HEK293T (cell line): Measurements from ENCODE around the gene PARP8.

Experiments used
- ARNT ChIP-seq: fragments of 450-650 bp; IDR thresholded peaks from 2 replicates; pipeline ENCODE4 v1.6.1; 2017; ENCODE audit warnings: mild to moderate bottlenecking
- BHLHE40 ChIP-seq: fragments of 450-650 bp; IDR thresholded peaks from 2 replicates; pipeline ENCODE4 v1.6.1; 2016; ENCODE audit warnings: mild to moderate bottlenecking, moderate library complexity, borderline replicate concordance
- CTBP1 ChIP-seq: fragments of 450-650 bp; IDR thresholded peaks from 2 replicates; pipeline ENCODE4 v1.6.1; 2016; ENCODE audit warnings: borderline replicate concordance
- ELF4 ChIP-seq: fragments of 450-650 bp; IDR thresholded peaks from 2 replicates; pipeline ENCODE4 v1.6.1; 2017; ENCODE audit warnings: antibody characterized with exemption
- FOXA1 ChIP-seq: fragments of 450-650 bp; IDR thresholded peaks from 2 replicates; pipeline ENCODE4 v1.6.1; 2016; ENCODE audit warnings: mild to moderate bottlenecking
- FOXM1 ChIP-seq: fragments of 450-650 bp; IDR thresholded peaks from 2 replicates; pipeline ENCODE4 v1.6.1; 2017; ENCODE audit warnings: mild to moderate bottlenecking, borderline replicate concordance
- LEF1 ChIP-seq: fragments of 450-650 bp; IDR thresholded peaks from 2 replicates; pipeline ENCODE4 v1.6.1; 2017; ENCODE audit warnings: mild to moderate bottlenecking, borderline replicate concordance
- NFRKB ChIP-seq: fragments of 450-650 bp; IDR thresholded peaks from 2 replicates; pipeline ENCODE4 v1.6.1; 2016; ENCODE audit warnings: mild to moderate bottlenecking, moderate library complexity
- SP1 ChIP-seq: fragments of 450-650 bp; IDR thresholded peaks from 2 replicates; pipeline ENCODE4 v1.6.1; 2017
- SUZ12 ChIP-seq: fragments of 450-650 bp; IDR thresholded peaks from 2 replicates; pipeline ENCODE4 v1.6.1; 2016; ENCODE audit warnings: mild to moderate bottlenecking
- TARDBP ChIP-seq: fragments of 450-650 bp; IDR thresholded peaks from 2 replicates; pipeline ENCODE4 v1.6.1; 2016
- ZNF384 ChIP-seq: fragments of 450-650 bp; IDR thresholded peaks from 2 replicates; pipeline ENCODE4 v1.6.1; 2016
- TF ChIP-seq, protein P1 (sequence below): fragments of 450-650 bp; IDR thresholded peaks from 2 replicates; pipeline ENCODE4 v1.6.1; 2016

- TF ChIP-seq SP1, result no peak
- no peak for TF ChIP-seq ARNT
- TF ChIP-seq TARDBP, result no peak
- TF ChIP-seq NFRKB, result no peak
- TF ChIP-seq SUZ12, result no peak
- TF ChIP-seq LEF1, result no peak
- TF ChIP-seq, protein P1, sequence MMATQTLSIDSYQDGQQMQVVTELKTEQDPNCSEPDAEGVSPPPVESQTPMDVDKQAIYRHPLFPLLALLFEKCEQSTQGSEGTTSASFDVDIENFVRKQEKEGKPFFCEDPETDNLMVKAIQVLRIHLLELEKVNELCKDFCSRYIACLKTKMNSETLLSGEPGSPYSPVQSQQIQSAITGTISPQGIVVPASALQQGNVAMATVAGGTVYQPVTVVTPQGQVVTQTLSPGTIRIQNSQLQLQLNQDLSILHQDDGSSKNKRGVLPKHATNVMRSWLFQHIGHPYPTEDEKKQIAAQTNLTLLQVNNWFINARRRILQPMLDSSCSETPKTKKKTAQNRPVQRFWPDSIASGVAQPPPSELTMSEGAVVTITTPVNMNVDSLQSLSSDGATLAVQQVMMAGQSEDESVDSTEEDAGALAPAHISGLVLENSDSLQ, result no peak
- no peak for TF ChIP-seq ZNF384
- TF ChIP-seq CTBP1, result no peak
- TF ChIP-seq ELF4, result no peak
- no peak for TF ChIP-seq FOXA1
- no peak for TF ChIP-seq FOXM1
- no peak for TF ChIP-seq BHLHE40
Observed at GRCh38 chr5:50675385-50675784, 8.9 kb downstream of the PARP8 start.
